GM21423 (cell line): ENCODE measurements around the gene KCNH3.

Source experiments
- ATAC-seq: cut with Tn5 transposase; IDR thresholded peaks from one replicate; pipeline ENCODE4 v1.9.1; 2021; ENCODE audit warnings: mild to moderate bottlenecking, moderate library complexity; ENCODE audit not compliant: unreplicated experiment

Gene KCNH3

DNA sequence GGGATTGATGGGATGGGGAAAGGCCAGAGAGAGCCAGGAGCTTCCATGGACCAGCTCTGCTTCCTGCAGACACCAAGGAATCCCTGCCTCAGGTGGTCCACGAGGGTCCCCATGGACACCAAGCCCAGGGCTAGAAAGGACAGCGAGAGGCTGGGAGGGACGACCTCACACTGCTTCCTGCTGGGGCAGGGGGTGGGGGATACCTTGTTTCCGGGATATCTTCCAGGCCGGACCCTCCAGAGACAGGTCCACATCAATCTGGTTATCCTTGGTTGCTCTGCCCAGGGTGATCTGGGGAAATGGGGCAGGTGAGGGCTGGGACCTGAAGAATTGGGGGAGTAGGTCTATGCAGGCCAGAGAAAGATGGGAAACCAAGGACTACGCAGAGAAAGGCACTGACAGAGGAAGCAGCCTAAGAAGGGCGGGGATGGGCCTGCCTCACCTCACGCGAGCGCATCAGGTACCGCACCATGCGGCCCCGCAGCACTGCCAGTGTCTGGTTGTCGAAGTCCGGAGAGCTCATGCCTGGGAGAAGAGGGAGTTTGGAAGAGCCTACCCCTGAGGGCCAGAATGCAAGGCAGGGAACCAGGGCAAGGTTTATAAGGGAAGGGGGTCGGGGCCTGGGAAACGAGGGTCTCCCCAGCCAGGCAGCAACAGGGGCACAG lies 20.3 kb downstream of the KCNH3 start:
- ATAC-seq: no peak

DNA sequence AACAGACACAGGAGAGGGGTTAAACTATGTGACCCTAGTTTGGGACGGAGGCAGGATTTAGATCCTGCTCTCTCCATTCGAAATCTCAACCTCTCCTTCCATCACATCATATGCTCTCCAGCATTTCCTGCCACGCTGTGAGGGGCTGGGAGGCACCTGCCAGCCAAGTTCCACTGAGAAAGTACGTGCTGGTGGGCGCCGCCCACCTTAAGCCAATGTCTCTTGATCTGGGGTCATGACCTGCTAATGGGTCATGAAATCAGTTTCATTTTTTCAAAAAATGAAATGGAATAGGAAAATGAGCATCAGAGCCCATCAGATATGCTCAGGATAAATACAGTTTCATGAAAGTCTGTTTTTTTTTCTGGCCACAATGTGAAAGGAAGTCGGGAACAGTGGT lies 21.9 kb downstream of the KCNH3 start:
- ATAC-seq: no peak

DNA sequence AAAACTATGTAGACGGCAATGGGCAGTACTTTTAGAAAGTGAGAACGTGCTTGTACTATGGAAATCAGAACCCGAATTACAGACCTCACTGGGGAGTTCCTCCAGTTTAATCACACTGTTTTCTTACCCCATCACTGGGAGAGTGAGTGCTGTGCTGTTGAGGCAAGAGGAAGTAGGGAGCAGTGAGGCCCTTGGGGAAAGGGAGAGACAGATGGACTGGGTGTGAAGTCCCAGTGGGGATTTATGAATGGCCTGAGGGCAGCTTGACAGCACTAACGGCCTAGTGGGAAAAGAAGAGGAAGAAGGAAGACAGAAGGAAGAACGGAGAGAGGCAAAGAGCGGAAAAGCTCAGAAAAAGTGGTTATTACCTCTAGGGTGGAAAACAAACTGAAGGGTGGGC lies 23.4 kb downstream of the KCNH3 start:
- no peak for ATAC-seq

GRCh38 chr12:49562831-49563230 lies 24.0 kb downstream of the KCNH3 start:
- no peak for ATAC-seq

DNA sequence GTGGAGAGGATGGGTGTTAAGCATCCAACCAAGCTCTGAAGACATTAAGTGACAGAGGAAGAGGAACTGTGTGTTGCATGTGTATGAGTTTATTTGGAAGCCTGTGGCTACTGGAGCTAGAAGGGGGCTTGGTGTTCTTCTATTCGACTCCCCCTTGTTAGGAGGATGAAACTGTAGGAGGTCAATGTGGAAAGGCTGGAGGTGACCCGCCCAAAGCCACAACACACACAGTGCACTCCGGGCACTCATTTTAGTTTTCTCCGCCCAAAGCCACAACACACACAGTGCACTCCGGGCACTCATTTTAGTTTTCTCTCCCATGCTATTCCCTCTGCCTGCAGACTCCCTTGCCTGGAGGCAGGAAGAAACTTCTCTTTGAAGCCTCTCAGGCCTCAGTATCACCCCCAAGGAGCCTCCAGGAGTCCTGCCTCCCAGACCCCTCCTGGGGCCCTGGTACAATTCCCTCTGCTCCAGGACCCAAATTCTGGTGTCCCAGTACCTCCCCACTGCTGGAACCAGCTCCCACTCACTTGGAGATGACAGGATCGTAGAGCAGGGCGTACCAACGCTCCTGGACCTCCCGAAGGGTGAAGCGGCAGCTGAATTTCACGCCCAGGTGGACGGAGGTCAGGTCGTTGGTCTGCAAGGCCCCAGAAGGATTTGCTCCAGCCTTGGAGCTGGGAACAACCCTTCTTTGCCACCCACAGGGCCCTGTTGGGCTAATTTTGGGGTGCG lies 25.3 kb downstream of the KCNH3 start:
- ATAC-seq: no peak

GRCh38 chr12:49564686-49565405 lies 26.0 kb downstream of the KCNH3 start:
- ATAC-seq: no peak

- no peak for ATAC-seq
Measured at GRCh38 chr12:49565406-49566265, 26.8 kb downstream of the KCNH3 start.

DNA sequence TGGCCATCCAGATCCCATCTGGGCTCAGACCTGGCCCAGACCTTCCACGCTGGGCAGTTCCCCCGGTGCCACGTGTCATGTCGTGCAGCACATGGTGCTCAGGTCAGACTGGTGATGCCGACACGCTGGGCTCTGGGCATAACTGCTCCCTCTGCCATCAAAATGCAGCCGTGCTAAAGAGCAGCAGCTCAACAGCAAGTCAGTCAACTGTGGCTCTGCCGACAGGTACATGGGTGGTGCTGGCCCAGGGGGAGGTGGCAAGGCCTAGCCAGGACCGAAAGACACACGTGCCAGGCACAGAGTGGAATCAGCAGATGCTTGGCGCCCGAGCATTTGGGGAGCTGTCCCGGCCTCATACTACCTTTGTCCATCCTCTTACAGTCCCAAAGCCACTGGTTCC lies 27.5 kb downstream of the KCNH3 start:
- ATAC-seq: no peak

GRCh38 chr12:49567302-49567610 lies 28.4 kb downstream of the KCNH3 start:
- no peak for ATAC-seq

DNA sequence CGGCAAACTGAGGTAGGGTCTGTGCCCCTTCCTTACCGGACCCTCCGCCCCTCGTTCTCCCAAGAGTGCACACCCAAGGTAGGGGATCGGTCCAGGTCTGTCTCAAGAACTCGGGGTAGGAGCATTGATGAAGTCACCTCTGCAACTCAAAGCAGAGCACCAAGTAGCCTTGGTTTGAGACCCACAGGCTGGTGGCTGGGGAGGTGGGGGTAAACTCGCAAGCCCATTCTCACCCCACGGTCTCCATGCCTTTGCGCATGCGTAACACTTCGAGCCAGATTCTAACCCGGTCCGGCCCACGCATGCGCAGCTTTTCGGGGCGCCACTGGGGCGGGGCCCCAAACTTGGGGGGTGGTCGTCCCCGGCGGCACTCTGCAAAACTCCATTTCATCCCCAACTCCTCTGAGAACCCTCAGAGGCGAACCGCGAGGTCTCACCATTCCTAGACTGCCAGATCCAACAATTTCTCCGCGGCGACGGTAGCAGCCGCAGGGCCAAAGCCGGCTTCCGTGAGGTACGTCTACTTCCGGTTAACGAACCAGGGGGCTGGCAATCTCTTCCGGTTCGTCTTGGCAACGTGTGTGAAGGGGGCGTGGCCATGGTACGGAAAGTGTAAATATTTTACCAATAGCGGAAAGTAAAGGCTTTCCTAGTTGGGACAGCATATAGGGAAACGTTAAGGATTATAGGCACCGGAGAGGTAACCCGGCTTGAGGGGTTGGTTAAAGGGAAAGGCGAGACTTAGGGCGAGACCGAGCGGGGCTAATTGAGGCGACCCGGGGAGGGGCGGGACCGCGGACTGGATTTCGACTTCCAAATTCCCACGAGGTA lies 29.0 kb downstream of the KCNH3 start, which contains the start of gene MCRS1:
Gene MCRS1, minus strand, starts transcription at position 532 of the 831 bp plus-strand sequence. CDS start 1,411 bp downstream, outside the sequence.
- peak; percentile 84 for ATAC-seq

- ATAC-seq: peak; percentile 15
Measured at GRCh38 chr12:49568442-49569162, 29.8 kb downstream of the KCNH3 start.

DNA sequence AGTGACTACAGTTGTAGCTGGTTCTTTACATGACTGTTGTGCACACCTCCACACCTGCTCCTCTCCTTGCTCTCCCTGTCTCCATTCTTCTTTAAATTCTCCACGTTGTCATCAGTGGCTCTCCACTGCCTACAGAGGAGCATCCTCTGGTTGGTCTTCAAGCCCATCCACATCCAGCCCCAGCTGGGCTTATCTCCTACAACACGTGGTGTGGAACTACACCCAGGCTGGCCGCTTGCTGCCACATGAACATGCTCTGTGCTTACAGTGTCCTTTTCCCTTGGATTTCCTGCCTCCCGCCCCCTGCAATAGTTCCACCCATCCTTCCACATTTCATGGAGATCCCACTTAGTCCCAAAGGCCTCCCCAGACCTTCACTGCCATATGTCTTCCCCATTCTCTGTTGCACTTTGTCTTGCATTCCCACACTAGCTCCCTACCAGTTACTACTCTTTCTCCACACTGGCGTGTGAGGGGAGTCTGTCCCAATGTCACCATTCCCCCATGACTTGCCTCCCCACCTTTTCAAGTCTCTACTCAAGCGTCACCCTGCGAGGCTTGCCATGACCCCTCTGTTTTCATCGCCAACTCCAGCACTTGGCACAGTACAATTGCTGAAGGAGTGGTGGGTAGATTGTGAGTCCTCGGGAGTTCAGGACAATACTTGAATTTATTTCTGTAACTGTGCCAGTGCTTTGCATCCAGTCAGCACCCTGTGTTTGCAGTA lies 38.9 kb downstream of the KCNH3 start:
- no peak for ATAC-seq

- ATAC-seq: no peak
Measured at GRCh38 chr12:49578471-49579112, 39.8 kb downstream of the KCNH3 start.

DNA sequence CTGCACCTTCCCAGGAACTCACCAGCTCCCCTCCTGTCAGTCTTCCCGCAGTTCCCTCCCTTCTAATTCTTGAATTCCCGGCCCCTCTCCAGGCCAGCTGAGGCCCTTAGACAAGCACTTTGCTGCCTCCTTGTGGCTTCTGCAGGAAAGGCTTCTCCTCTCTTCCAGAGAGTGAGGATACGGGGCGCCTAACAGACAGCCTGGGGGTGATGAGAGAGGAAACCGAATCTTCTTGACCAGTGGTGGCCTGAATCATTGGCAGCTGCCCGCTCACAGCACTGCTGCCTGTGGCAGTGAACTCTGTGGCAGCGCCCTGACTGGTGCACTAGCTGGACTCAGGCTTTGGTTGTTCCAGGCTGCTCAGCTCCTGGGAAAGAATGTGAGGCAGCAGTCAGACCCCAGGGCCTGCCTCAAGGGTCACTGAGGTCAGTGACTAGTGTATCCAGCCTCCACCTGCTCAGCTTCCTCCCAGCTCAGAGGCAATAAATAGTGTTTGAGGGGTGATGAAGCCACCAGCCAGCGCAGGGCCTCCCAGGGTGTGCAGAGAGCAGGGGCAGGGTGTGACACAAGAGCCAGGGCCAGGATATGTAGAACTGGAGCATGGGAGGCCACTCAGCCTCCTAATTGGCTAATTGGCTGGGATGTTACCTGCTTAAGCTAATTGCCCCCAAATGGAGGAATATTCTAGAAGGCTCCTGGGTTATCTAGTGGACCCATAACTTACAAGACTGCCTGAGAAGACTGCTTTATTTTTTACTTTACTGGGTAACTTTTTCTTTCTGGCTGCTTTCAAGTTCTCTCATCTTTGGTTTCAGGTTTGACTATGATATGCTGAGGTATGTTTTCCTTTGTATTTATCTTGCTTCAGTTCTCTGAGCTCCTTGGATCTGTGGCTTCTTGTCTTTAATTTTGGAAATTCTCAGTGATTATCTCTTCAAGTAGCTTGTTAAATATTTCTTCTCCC lies 42.0 kb downstream of the KCNH3 start:
- peak; percentile 44 for ATAC-seq

GRCh38 chr12:49582201-49582600 lies 43.4 kb downstream of the KCNH3 start:
- no peak for ATAC-seq

DNA sequence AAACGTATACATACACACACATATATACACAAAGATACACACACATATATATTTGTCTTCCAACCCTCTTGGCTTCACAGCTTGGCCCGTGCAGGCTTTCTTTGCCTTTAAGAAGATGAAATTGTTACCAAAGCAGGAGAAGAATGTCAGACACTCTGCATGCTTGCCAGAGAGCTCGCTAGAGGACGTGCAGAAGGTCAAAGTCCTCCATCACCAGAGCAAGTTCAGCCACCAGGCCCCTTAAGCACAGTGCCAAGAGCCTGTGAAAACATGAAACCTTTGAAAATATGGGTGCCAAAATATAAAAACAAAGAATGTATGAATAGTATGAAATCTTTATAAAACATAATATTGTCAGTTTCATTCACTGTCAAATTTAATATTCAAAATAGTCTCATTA lies 44.0 kb downstream of the KCNH3 start:
- no peak for ATAC-seq

DNA sequence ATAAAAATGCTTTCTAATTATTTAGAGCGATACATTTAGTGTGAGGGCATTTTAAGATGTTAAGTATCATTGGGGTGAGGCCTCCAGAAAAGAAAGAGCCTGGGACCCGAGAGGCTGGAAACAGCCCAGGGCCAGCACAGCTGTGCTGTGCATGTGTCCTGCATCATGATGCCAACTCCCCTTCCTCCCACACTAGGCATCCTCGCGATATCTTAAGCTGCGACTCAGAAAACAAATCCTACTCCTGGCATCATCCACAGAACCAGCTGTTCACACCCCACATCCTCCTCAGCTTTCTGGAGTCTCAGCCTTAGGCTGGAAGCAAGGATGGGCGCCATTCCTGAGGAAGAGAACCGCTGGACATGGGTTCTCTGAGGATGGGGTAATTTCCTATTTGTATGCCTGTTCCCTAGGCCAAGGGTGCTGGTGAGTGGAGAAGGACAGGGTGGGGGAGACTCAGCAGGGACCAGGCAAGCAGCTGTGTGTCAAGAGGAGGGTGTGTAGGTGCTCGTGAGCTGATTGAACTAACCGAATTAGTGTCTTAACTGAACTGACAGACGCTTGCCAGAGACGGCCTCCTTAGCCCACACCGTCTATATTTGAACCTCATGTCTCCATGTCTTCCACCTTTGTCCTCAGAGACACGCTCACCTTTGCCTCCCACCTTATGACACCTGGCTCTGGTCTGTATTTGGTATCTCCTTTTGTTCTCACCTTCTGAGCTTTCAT lies 44.7 kb downstream of the KCNH3 start:
- no peak for ATAC-seq
